Dendritic cell treated with granulocyte-macrophage colony-stimulating factor and Interleukin-4, amounts not matched to agents 40 ng/mL and 50 ng/mL, for 4 days (primary cell): ENCODE results near the gene ADIPOR2.
"Not testable (repeated sequence)": the region's sequence is repeated elsewhere in the genome, so short reads cannot be mapped to it uniquely, and the experiment has no call there.

Source experiments
- H3K27ac Mint-ChIP-seq: one replicate; pipeline ENCODE4 v1.8.0; 2022; ENCODE audit warnings: mild to moderate bottlenecking, mixed read lengths
- H3K27me3 Mint-ChIP-seq: one replicate; pipeline ENCODE4 v1.8.0; 2022; ENCODE audit warnings: mild to moderate bottlenecking, mixed read lengths
- H3K36me3 Mint-ChIP-seq: one replicate; pipeline ENCODE4 v1.8.0; 2022; ENCODE audit warnings: low read depth, mixed read lengths
- H3K4me1 Mint-ChIP-seq: one replicate; pipeline ENCODE4 v1.8.0; 2022; ENCODE audit warnings: low read depth, mixed read lengths
- H3K4me3 Mint-ChIP-seq: one replicate; pipeline ENCODE4 v1.8.0; 2022; ENCODE audit warnings: mild to moderate bottlenecking, moderate library complexity, mixed read lengths
- H3K9me3 Mint-ChIP-seq: one replicate; pipeline ENCODE4 v1.8.0; 2022; ENCODE audit warnings: mixed read lengths
- intact Hi-C: fragments of 100-400 bp; cut with micrococcal nuclease; formaldehyde crosslinking; loops from one replicate; pipeline ENCODE4 v1.15.0; 2022

ADIPOR2 gene

DNA sequence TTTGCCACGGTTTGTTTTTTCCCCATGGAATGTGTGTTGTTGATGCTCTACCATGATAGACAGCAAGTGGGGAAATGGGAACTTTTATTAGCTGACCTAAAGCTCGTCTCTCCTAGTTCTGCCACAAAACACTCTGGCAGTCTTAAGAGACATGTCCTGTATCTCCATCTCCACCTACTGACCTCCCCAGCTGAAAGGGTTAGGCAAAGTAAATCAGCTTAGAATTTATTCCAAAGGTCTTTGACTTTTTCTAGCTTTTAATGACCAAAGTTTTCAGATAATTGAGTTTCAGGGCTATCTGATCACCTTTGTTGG lies 9.4 kb upstream of the ADIPOR2 start:
- H3K36me3 Mint-ChIP-seq: no peaks in the 10 kb centered on the region
- intact Hi-C loops: no loop called here
- no peak overlapping the region for H3K27ac Mint-ChIP-seq
- no peak overlapping the region for H3K4me3 Mint-ChIP-seq
- H3K27me3 Mint-ChIP-seq: no peaks in the 10 kb centered on the region
- no peaks in the 10 kb centered on the region for H3K4me1 Mint-ChIP-seq
- H3K9me3 Mint-ChIP-seq: no peaks in the 10 kb centered on the region

DNA sequence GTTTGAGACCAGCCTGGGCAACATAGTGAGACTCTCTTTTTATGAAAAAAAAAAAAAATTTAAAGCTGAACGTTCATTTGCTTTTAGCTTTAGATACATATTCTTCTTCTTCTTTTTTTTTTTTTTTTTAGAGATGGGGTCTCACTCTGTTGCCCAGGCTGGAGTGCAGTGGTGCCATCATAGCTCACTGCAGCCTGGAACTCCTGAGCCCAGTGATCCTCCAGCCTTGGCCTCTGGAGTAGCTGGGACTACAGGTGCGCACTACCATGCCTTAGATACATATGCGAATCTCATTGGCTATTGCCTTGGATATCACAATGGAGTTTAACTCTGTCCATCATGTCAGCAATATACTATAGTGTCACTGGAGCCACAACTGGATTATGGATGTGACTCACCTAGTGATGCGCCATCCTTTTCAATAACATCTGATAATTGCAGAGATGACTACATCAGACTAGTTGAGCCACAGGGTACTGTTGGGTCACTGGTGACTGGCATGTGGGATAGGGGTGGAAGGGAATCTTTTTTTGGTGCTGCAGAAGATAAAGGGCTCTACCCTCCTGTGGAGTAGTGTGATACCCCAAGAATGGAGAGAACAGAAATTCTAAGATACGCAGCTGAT lies 2.7 kb upstream of the ADIPOR2 start:
- no peaks in the 10 kb centered on the region for H3K9me3 Mint-ChIP-seq
- H3K4me1 Mint-ChIP-seq: peaks cover 24% of the 10 kb centered on the region
- H3K36me3 Mint-ChIP-seq: peaks cover 7% of the 10 kb centered on the region
- H3K4me3 Mint-ChIP-seq: no peak overlapping the region
- H3K27me3 Mint-ChIP-seq: no peaks in the 10 kb centered on the region
- intact Hi-C loops: no loop called here
- H3K27ac Mint-ChIP-seq: no peak overlapping the region

DNA sequence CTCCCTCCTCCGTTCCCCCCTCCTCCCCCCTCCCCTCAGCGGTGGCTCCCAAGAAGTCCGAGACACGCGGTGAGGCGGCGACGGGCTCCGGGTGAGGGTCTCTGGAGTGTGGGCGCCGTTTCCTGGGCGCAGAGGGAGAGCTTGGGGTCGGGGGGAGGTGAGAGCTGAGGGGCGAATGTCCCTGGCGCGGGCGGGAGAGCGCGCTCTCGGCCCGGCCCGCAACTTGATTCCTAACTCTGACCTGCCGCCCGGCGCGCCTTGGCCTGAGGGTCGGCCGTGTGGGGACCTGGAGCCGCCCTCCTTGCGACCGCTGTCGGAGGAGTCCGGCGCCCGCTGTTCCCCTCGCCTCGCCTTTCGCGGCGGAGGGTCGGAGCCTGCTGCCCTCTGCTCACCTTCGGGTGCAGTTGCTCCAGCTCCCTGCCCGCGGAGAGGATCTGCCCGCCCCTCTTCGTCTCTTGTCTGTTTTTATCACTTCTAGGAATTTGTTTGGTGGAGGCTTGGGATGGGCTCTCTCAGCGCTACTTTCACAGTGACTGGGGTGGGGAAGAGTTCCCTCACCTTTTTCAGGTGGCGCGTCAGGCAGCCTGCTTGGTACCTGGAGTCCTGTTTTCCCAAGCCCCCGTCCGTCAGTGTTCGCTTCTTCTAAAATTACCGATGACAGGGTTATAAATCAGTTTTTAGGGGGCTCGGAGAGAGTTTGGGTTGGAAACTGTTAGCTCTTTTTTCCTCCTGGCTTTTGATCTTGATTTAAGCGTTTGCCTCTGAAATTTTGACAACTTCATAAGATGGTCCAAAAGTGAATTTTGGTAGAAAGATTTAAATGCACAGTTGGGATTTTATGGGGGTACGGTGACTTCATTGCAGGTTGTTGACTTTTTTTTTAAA lies 495 bp downstream of the ADIPOR2 start:
- H3K4me3 Mint-ChIP-seq: peak overlapping the region; percentile 96
- no peaks in the 10 kb centered on the region for H3K27me3 Mint-ChIP-seq
- intact Hi-C loops: loop anchor here (2.0 kb wide), 1 partner anchor 31 kb away; no protein-coding TSS in a partner anchor
- H3K9me3 Mint-ChIP-seq: no peaks in the 10 kb centered on the region
- H3K4me1 Mint-ChIP-seq: peaks cover 37% of the 10 kb centered on the region
- H3K36me3 Mint-ChIP-seq: peaks cover 7% of the 10 kb centered on the region
- peak overlapping the region; percentile 95 for H3K27ac Mint-ChIP-seq

DNA sequence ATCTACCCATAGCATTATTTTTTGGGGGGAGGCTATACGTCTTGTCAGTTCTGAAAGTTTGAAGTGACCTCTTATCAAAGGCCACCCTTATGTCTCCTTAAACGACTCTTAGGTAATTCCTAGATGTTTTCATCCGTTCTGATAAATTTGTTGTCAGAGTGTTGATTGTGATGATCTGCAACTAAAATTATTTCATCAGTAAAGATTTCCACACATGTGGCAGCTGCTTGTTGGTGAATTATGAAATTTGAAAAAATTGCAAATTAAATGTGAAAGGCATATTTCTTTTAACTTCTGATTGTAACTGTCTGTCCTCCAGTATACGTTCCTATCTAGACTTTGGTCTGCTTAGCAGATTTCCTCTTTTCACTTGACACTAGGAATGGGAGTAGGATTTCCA lies 1.4 kb downstream of the ADIPOR2 start:
- intact Hi-C loops: no loop called here
- Mint-ChIP-seq H3K27ac (peak overlapping the region; percentile 95), H3K4me1 (peaks cover 43% of the 10 kb centered on the region)

DNA sequence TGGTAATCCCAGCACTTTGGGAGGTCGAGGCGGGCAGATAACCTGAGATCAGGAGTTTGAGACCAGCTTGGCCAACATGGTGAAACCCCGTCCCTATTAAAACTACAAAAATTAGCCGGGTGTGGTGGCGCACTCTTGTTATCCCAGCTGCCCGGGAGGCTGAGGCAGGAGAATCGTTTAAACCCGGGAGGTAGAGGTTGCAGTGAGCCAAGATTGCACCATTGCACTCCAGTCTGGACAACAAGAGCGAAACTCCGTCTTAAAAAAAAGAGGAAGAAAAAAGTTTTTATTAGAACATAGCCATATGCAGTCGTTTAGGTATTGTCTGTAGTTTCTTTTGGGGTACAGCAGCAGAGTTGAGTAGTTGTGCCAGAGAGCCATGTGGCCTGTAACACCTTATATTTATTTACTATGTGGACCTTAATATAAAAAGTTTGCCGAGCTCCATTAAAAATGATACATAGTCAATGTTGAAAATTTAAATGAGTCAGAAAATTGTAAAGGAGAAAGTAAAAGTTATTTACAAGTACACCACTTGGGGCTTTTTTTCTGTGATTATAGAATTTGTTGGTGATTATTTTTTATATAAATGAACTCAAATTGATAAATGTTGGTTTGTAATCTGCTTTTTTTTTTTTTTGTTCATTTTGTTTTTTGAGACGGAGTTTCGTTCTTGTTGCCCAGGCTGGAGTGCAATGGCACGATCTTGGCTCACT lies 2.2 kb downstream of the ADIPOR2 start:
- Mint-ChIP-seq H3K27ac (peak overlapping the region; percentile 95), H3K4me1 (peaks cover 50% of the 10 kb centered on the region), H3K36me3 (peaks cover 7% of the 10 kb centered on the region), H3K9me3 (no peaks in the 10 kb centered on the region), H3K4me3 (peak overlapping the region; percentile 61), H3K27me3 (no peaks in the 10 kb centered on the region)
- intact Hi-C loops: no loop called here

More for the DNA sequence above, 1.4 kb downstream of the ADIPOR2 start:
- H3K27me3 Mint-ChIP-seq: no peaks in the 10 kb centered on the region
- no peaks in the 10 kb centered on the region for H3K9me3 Mint-ChIP-seq
- peaks cover 7% of the 10 kb centered on the region for H3K36me3 Mint-ChIP-seq
- peak overlapping the region; percentile 96 for H3K4me3 Mint-ChIP-seq

DNA sequence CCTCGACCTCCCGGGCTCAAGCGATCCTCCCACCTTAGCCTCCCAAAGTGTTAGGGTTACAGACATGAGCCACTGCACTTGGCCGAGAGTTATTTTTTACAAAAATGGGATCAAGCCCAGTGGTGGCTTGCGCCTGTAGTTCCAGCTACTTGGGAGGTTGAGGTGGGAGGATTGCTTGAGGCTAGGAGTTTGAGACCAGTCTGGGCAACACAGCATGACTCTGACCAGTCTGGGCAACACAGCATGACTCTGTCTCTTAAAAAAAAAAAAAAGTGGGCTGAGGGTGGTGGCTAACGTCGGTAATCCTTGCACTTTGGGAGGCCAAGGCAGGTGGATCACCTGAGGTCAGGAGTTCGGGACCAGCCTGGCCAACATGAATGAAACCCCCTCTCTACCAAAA lies 4.2 kb downstream of the ADIPOR2 start:
- H3K36me3 Mint-ChIP-seq, H3K4me3 Mint-ChIP-seq, intact Hi-C loops, H3K9me3 Mint-ChIP-seq, H3K27me3 Mint-ChIP-seq, H3K27ac Mint-ChIP-seq: not testable (repeated sequence)
- H3K4me1 Mint-ChIP-seq: peaks cover 55% of the 10 kb centered on the region

GRCh38 chr12:1695886-1696670 lies 5.2 kb downstream of the ADIPOR2 start:
- Mint-ChIP-seq H3K36me3 (peaks cover 7% of the 10 kb centered on the region), H3K9me3 (no peaks in the 10 kb centered on the region), H3K4me3 (no peak overlapping the region), H3K27me3 (no peaks in the 10 kb centered on the region), H3K4me1 (peaks cover 57% of the 10 kb centered on the region), H3K27ac (no peak overlapping the region)
- intact Hi-C loops: no loop called here

GRCh38 chr12:1696800-1697199 lies 5.9 kb downstream of the ADIPOR2 start:
- intact Hi-C loops: no loop called here
- H3K9me3 Mint-ChIP-seq: no peaks in the 10 kb centered on the region
- H3K4me1 Mint-ChIP-seq: peaks cover 56% of the 10 kb centered on the region
- no peak overlapping the region for H3K27ac Mint-ChIP-seq
- H3K27me3 Mint-ChIP-seq: no peaks in the 10 kb centered on the region
- no peak overlapping the region for H3K4me3 Mint-ChIP-seq
- H3K36me3 Mint-ChIP-seq: no peaks in the 10 kb centered on the region

DNA sequence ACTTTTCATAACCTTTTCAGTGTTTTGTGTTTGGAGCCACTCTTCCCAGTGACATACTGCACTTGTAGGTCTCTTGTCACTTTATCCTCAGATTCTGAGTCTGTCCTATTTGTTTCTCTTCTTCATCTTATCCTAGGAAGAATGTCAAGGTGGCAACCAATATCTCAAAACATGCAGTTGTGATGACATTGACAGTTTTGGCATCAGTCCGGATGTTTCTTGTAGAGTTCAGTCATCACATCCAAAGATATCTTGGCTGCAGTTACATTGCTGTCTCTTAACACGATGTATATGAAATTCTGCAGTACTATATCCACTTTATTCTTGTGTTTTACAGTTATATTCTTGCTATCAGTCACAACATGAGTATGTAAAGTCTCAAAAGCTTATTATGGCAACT lies 6.4 kb downstream of the ADIPOR2 start:
- intact Hi-C loops: no loop called here
- Mint-ChIP-seq H3K27me3 (no peaks in the 10 kb centered on the region), H3K4me1 (peaks cover 56% of the 10 kb centered on the region)

GRCh38 chr12:1698720-1699119 lies 7.8 kb downstream of the ADIPOR2 start:
- intact Hi-C loops: no loop called here
- no peaks in the 10 kb centered on the region for H3K9me3 Mint-ChIP-seq
- no peaks in the 10 kb centered on the region for H3K27me3 Mint-ChIP-seq
- H3K36me3 Mint-ChIP-seq: no peaks in the 10 kb centered on the region
- H3K4me1 Mint-ChIP-seq: peaks cover 57% of the 10 kb centered on the region
- H3K4me3 Mint-ChIP-seq: no peak overlapping the region
- no peak overlapping the region for H3K27ac Mint-ChIP-seq

More for the DNA sequence above, 6.4 kb downstream of the ADIPOR2 start:
- H3K27ac Mint-ChIP-seq: no peak overlapping the region
- H3K4me3 Mint-ChIP-seq: no peak overlapping the region
- H3K9me3 Mint-ChIP-seq: no peaks in the 10 kb centered on the region
- no peaks in the 10 kb centered on the region for H3K36me3 Mint-ChIP-seq

DNA sequence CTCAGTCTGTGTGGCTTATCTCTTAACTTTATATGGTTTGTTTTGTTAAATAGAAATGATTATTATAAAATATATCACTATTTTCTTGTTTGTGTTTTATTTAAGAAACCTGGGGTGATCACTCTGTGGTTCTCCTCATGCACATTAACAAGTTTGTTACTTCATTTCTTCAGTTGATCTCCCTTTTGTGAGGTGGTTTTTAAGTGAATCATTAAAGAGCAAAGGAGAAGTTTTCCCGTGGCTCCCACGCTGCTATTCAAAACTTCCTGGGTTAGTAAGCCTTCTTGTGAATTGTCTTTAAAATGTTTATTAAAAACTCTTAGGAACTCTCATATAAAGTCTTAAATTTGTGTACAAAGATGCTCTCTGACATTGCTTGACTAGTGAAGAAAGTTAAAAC lies 11.8 kb downstream of the ADIPOR2 start:
- intact Hi-C loops: no loop called here
- no peaks in the 10 kb centered on the region for H3K27me3 Mint-ChIP-seq
- no peaks in the 10 kb centered on the region for H3K9me3 Mint-ChIP-seq
- no peak overlapping the region for H3K27ac Mint-ChIP-seq
- H3K4me1 Mint-ChIP-seq: peaks cover 50% of the 10 kb centered on the region
- H3K4me3 Mint-ChIP-seq: no peak overlapping the region
- no peaks in the 10 kb centered on the region for H3K36me3 Mint-ChIP-seq

- intact Hi-C loops: no loop called here
- Mint-ChIP-seq H3K4me1 (peaks cover 44% of the 10 kb centered on the region), H3K27ac (no peak overlapping the region)
Measured at GRCh38 chr12:1703771-1704722, 13.2 kb downstream of the ADIPOR2 start.

More at GRCh38 chr12:1703771-1704722, 13.2 kb downstream of the ADIPOR2 start:
- H3K27me3 Mint-ChIP-seq: no peaks in the 10 kb centered on the region
- H3K4me3 Mint-ChIP-seq: no peak overlapping the region
- H3K36me3 Mint-ChIP-seq: no peaks in the 10 kb centered on the region
- H3K9me3 Mint-ChIP-seq: no peaks in the 10 kb centered on the region
